T-helper 1 cell treated with Interleukin-12 subunit alpha and Interleukin-12 subunit beta and Interleukin-4 antibody, amounts not matched to agents 30 ng/mL and 1 ng/mL, for 36 hours (primary cell): ENCODE measurements around the gene RASSF4. TPM values are rescaled to one million over a fixed set of nuclear protein-coding genes. Genes with fewer than 3 reads are reported as not detected.

ENCODE experiments used
- intact Hi-C: fragments of 100-400 bp; cut with micrococcal nuclease; formaldehyde crosslinking; loops from one replicate; pipeline ENCODE4 v1.15.1; 2024
- total RNA-seq: library from RNA; stranded (reverse); gene quantifications from 2 replicates; pipeline ENCODE4 v1.2.3, GENCODE V29; 2022

RASSF4 gene
- 3.3 and 3.6 TPM in 2 replicates for total RNA-seq

GRCh38 chr10:44959247-44960087, at the start of gene RASSF4:
Gene RASSF4 (plus strand): TSS chr10:44959802. CDS start chr10:44970203, 10,401 bp downstream.
- intact Hi-C loops, result loop anchor here (1.0 kb wide), 5 partner anchors 9 to 81 kb away; no protein-coding TSS in a partner anchor

- intact Hi-C loops, result no loop called here
These were observed 49.7 kb upstream of the RASSF4 start for GRCh38 chr10:44909910-44910309.

GRCh38 chr10:44910602-44911001, 49.0 kb upstream of the RASSF4 start:
- intact Hi-C loops, result no loop called here

GRCh38 chr10:44911081-44911540, 48.5 kb upstream of the RASSF4 start, which contains the start of gene TMEM72:
Gene TMEM72 (plus strand): TSS chr10:44911337. CDS start chr10:44911513, 176 bp downstream.
- intact Hi-C loops, result no loop called here

GRCh38 chr10:44911951-44912350, 47.7 kb upstream of the RASSF4 start:
- intact Hi-C loops, result no loop called here

GRCh38 chr10:44913350-44914081, 46.1 kb upstream of the RASSF4 start:
- intact Hi-C loops, result loop anchor here (1.0 kb wide), 1 partner anchor 35 kb away; no protein-coding TSS in a partner anchor

- intact Hi-C loops, result no loop called here
These were observed 44.7 kb upstream of the RASSF4 start for GRCh38 chr10:44914891-44915290.

- intact Hi-C loops, result no loop called here
These were observed 43.2 kb upstream of the RASSF4 start for GRCh38 chr10:44916429-44916828.

GRCh38 chr10:44917848-44918247, 41.8 kb upstream of the RASSF4 start:
- intact Hi-C loops, result no loop called here

GRCh38 chr10:44920252-44920651, 39.4 kb upstream of the RASSF4 start:
- intact Hi-C loops, result no loop called here

- intact Hi-C loops, result no loop called here
These were observed 38.5 kb upstream of the RASSF4 start for GRCh38 chr10:44921061-44921460.

- intact Hi-C loops, result no loop called here
These were observed 38.1 kb upstream of the RASSF4 start for GRCh38 chr10:44921506-44921905.

GRCh38 chr10:44922021-44922420, 37.6 kb upstream of the RASSF4 start:
- intact Hi-C loops, result no loop called here

- intact Hi-C loops, result no loop called here
These were observed 36.6 kb upstream of the RASSF4 start for GRCh38 chr10:44922796-44923545.

GRCh38 chr10:44923611-44924010, 36.0 kb upstream of the RASSF4 start:
- intact Hi-C loops, result no loop called here

- intact Hi-C loops, result no loop called here
These were observed 35.2 kb upstream of the RASSF4 start for GRCh38 chr10:44924261-44925040.

GRCh38 chr10:44925224-44925623, 34.4 kb upstream of the RASSF4 start:
- intact Hi-C loops, result no loop called here

GRCh38 chr10:44925811-44926750, 33.5 kb upstream of the RASSF4 start:
- intact Hi-C loops, result no loop called here

GRCh38 chr10:44926751-44927351, 32.8 kb upstream of the RASSF4 start:
- intact Hi-C loops, result no loop called here
